ENCODE data around the gene MAPKBP1. TPM values are rescaled to one million over a fixed set of nuclear protein-coding genes. Genes with fewer than 3 reads are reported as not detected.

Gene MAPKBP1
- total RNA-seq, 2 experiments from 2014 or later: 17.3 to 18.6 TPM

- ChIA-PET POLR2A (no interaction called here), CTCF (no interaction called here)
These were observed 61.8 kb downstream of the MAPKBP1 start for GRCh38 chr15:41836073-41836472.

GRCh38 chr15:41836713-41837454, 62.6 kb downstream of the MAPKBP1 start:
- ChIA-PET POLR2A (no interaction called here), CTCF (no interaction called here)

GRCh38 chr15:41838400-41838897, 64.2 kb downstream of the MAPKBP1 start, which contains the start of gene PLA2G4B:
TSS of gene PLA2G4B (plus strand) at chr15:41838847. CDS start at chr15:41838914, 67 bp downstream.
- ChIA-PET POLR2A (no interaction called here), CTCF (interaction anchor here (0.5 kb wide), 1 partner anchor 229 kb away, joined by 3 read pairs; no protein-coding TSS in a partner anchor)

GRCh38 chr15:41839781-41840491, 65.7 kb downstream of the MAPKBP1 start:
- ChIA-PET POLR2A (no interaction called here), CTCF (no interaction called here)

DNA sequence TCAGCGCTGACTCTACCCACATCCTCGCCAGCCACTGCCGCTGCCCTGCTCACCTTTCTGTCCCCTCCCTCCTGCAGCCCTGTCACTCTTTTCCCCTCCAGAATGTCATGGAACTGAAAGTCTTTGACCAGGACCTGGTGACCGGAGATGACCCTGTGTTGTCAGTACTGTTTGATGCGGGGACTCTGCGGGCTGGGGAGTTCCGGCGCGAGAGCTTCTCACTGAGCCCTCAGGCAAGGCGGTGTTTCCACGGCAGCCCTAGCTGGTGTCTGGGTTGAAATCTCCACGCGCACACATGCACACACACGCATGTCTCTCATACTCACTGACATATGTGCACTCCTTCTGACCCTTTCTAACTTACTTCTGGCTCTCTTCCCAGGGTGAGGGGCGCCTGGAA, 66.4 kb downstream of the MAPKBP1 start:
- CTCF ChIA-PET: no interaction called here
- POLR2A ChIA-PET: no interaction called here

DNA sequence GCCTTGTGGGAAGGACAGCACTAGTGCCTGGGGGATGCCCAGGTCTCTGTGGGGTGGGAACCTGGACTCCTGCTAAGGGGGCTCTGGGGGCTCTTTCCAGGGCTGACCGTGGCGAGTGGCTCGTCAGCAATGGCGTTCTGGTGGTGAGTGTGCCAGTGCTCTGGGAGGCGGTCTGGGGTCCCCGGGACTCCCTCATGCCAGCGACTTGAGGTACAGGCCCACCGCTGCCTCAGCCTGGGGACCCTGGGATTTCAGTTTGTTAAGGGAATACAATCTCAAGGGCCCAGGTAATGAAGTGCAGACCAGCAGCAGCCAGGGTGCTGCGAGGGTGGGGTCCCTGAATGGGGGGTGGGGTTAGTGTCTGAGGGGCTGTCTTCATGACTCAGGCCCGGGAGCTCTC, 66.8 kb downstream of the MAPKBP1 start:
- CTCF ChIA-PET: no interaction called here
- POLR2A ChIA-PET: no interaction called here

- POLR2A ChIA-PET: no interaction called here
- CTCF ChIA-PET: no interaction called here
These were observed 67.9 kb downstream of the MAPKBP1 start for GRCh38 chr15:41842229-41842628.

GRCh38 chr15:41843571-41843970, 69.3 kb downstream of the MAPKBP1 start:
- ChIA-PET CTCF (interaction anchor here (0.5 to 1.0 kb wide), 4 partner anchors 52 to 1651 kb away, joined by 3 to 4 read pairs (median 3); no protein-coding TSS in a partner anchor), POLR2A (no interaction called here)

GRCh38 chr15:41844814-41845213, 70.5 kb downstream of the MAPKBP1 start:
- CTCF ChIA-PET: interaction anchor here (0.8 kb wide), 1 partner anchor 59 kb away, joined by 3 read pairs; no protein-coding TSS in a partner anchor
- POLR2A ChIA-PET: no interaction called here

DNA sequence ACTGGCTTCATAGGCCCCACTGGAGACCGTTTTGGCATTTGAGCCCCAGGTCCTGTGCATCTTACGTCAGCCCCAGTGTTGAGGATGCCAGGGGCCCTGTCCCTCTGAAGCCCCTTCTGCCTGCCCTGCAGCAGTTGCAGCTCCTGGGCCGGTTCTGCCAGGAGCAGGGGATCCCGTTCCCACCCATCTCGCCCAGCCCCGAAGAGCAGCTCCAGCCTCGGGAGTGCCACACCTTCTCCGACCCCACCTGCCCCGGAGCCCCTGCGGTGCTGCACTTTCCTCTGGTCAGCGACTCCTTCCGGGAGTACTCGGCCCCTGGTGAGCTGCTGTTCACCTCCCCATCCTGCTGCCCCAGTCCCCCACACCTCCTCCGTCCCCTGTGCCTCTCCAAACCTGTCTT, 72.9 kb downstream of the MAPKBP1 start:
- ChIA-PET CTCF (no interaction called here), POLR2A (no interaction called here)

DNA sequence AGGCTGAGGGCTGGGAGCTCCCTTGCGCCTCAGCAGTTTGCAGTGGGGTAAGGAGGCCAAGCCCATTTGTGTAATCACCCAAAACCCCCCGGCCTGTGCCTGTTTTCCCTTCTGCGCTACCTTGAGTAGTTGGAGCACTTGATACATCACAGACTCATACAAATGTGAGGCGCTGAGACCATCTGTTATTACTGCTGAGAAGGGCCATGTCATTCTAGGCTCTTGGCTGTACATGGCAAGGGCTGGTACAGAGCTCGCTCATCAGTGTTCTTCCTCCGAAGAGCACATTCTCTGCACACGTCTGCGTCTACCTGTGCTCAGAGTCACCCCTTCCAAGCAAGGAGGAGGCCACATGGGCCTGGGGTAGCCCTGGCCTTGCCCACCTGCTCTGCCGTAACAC, 73.7 kb downstream of the MAPKBP1 start:
- ChIA-PET CTCF (no interaction called here), POLR2A (no interaction called here)

DNA sequence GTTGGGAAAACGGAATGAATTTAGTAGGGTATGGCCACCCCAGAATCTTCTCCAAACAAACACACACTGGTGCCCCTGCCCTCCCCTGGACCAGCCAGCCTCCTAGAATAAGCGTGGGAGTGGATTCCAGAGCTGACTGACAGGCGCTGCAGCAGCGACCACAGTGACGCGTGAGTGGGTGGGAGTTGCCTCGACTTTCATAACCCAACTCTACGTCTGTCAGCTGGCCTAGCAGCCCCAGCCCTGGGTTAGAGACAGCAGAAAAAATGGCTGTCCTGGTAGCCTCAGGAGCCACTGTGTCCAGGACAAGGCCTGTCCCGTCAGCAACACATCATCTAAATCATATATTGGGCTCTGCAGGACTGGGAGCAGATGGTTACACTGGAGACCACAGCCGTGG, 74.3 kb downstream of the MAPKBP1 start:
- POLR2A ChIA-PET: no interaction called here

GRCh38 chr15:41849204-41849603, 74.9 kb downstream of the MAPKBP1 start:
- POLR2A ChIA-PET: no interaction called here
- CTCF ChIA-PET: no interaction called here

More for the DNA sequence above, 74.3 kb downstream of the MAPKBP1 start:
- CTCF ChIA-PET: no interaction called here

- ChIA-PET POLR2A (no interaction called here), CTCF (interaction anchor here (0.6 kb wide), 2 partner anchors 28 to 312 kb away, joined by 3 read pairs; no protein-coding TSS in a partner anchor)
These were observed 75.6 kb downstream of the MAPKBP1 start for GRCh38 chr15:41849861-41850260.

- ChIA-PET POLR2A (no interaction called here), CTCF (interaction anchor here (0.6 kb wide), 1 partner anchor 28 kb away, joined by 3 read pairs; no protein-coding TSS in a partner anchor)
These were observed 76.3 kb downstream of the MAPKBP1 start for GRCh38 chr15:41850482-41851166.

DNA sequence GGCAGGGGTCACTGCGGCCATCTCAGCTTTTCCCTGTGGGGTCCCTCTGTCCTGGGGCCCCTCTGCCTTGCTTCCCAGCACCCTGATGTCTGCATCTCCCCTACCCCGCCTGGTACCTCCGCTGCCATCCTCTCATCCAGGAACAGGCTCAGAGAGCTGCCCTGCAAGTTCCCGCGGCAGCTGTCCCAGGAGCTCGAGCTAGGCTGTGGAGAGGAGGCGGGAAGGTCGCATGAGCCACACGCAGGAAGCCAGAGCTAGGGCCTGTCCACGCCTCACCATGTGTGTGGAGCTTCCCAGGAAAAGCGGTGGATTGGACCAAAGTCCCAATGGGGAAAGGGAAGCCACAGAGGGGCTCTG, 76.9 kb downstream of the MAPKBP1 start:
- ChIA-PET CTCF (interaction anchor here (1.1 kb wide), 1 partner anchor 11 kb away, joined by 4 read pairs; no protein-coding TSS in a partner anchor), POLR2A (no interaction called here)

GRCh38 chr15:41851755-41852370, 77.6 kb downstream of the MAPKBP1 start:
- CTCF ChIA-PET: interaction anchor here (1.1 kb wide), 1 partner anchor 10 kb away, joined by 4 read pairs; no protein-coding TSS in a partner anchor
- POLR2A ChIA-PET: no interaction called here

DNA sequence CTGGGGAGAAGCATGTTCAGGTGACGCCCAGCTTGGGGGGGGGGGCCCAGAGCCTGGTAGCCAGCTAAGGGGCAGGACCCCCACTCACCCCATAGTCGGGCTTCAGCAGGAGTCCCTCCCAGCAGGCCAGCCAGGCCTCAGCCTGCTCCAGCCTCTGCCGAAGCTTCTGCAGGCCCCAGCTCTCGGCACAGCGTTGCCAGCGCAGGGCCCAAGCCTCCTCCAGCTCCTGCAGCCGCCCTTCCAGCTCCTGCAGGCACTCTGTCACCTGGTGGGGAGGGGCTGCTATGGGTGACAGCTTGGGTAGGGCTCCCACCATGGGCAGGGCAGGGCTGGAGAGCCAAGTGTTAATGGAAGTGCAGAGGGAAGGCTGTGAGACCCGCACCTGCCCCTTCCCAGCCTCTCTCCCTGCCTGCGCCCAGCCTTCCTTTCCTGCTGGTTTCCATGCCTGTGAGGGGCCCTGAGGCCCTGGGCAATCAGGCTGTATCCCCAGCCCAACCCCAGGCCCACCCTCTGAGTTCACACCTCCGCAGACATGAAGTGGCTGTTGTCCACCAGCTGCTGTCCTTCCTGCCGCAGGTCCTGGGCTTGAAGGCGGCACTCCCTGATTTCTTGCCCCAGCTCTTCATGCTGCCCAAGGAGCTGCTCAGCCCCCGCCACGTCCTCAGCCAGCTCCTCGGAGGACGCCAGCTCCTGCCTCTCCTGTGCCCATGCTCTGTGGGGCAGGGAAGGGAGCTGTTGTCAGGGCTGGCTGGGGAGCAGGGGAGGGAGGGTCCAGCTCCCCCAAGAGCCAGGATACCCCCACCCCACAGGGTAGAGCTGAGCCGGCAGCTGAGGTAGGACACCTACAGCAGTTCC, 78.7 kb downstream of the MAPKBP1 start:
- POLR2A ChIA-PET: no interaction called here
- CTCF ChIA-PET: interaction anchor here (1.4 kb wide), 1 partner anchor 9 kb away, joined by 3 read pairs; no protein-coding TSS in a partner anchor

DNA sequence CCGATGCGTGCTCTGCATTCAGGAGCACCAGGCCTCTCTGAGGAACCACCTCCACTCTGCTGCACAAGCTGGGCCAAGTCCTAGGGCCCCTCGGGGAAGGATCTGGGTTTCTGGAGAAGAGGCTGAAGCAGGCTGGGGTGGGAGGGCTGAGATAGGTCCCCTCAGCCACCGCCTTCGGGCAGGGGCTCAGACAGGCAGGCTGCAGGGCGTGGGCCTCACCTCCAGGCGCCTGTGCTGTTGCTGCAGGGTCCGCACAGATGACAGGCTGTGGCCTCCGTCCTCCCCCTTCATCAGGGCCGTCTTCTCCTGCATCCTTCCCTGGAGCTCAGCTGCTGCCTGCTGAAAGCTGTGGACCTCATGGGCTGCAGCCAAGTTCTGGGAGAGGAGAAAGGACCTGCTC, 79.5 kb downstream of the MAPKBP1 start:
- ChIA-PET POLR2A (no interaction called here), CTCF (interaction anchor here (1.4 kb wide), 1 partner anchor 8 kb away, joined by 3 read pairs; no protein-coding TSS in a partner anchor)
